Sigmoid colon (tissue), 7 donors: ENCODE measurements around the gene YIPF6. TPM values are rescaled to one million over a fixed set of nuclear protein-coding genes. Genes with fewer than 3 reads are reported as not detected.

ENCODE experiments used
- DNase-seq: peaks from one replicate; pipeline ENCODE4 v3.0.0-alpha.2; 2019
- H3K27ac ChIP-seq, 4 donors: fragments of 200-600 bp; sonication (generic); one replicate each; pipeline ENCODE4 v1.5.1; 2016 to 2019; ENCODE audit warnings: mild to moderate bottlenecking in 1 of 4
- H3K27me3 ChIP-seq, 3 donors: fragments of 200-600 bp; sonication (generic); one replicate each; pipeline ENCODE4 v1.5.1; 2019; ENCODE audit warnings: mild to moderate bottlenecking in 1 of 3
- H3K36me3 ChIP-seq, 4 donors: fragments of 200-600 bp; sonication (generic); one replicate each; pipeline ENCODE4 v1.5.1; 2016 to 2019
- H3K4me1 ChIP-seq, 4 donors: fragments of 200-600 bp; sonication (generic); one replicate each; pipeline ENCODE4 v1.5.1; 2017 to 2019
- H3K4me3 ChIP-seq, 4 donors: fragments of 200-600 bp; sonication (generic); one replicate each; pipeline ENCODE4 v1.5.1; 2017 to 2019; ENCODE audit warnings: mild to moderate bottlenecking in 2 of 4, moderate library complexity in 1 of 4
- H3K9me3 ChIP-seq, 4 donors: fragments of 200-600 bp in 3 of 4; sonication (generic) in 3 of 4; one replicate each; pipeline versions ENCODE4 v1.5.1 to v1.6.1; 2013 to 2019
- CTCF ChIP-seq, 4 experiments: fragments of 450-650 bp in 3 of 4; fragments of 200-600 bp in 1 of 4; IDR thresholded peaks; one replicate each; pipeline ENCODE4 v1.5.1; 2016 to 2019; ENCODE audit warnings: antibody characterized with exemption in 4 of 4, mild to moderate bottlenecking in 3 of 4, moderate library complexity in 2 of 4
- EP300 ChIP-seq, 4 donors: sonication (generic); formaldehyde crosslinking; IDR thresholded peaks; one replicate each; pipeline ENCODE4 v1.6.1; 2017; ENCODE audit warnings: antibody characterized with exemption in 4 of 4
- POLR2A ChIP-seq, 2 donors: fragments of 450-650 bp; IDR thresholded peaks; one replicate each; pipeline ENCODE4 v1.6.1; 2016; ENCODE audit warnings: antibody characterized with exemption in 2 of 2, mild to moderate bottlenecking in 2 of 2, moderate library complexity in 2 of 2
- POLR2AphosphoS5 ChIP-seq, 4 donors: sonication (generic); formaldehyde crosslinking; IDR thresholded peaks; one replicate each; pipeline ENCODE4 v1.6.1; 2017; ENCODE audit warnings: antibody characterized with exemption in 4 of 4
- WGBS, 2 donors: extraction: QIAGEN DNeasy Blood & Tissue Kit; methylation state at CpG; one replicate each; pipeline ENCODE4 v1.1.7; 2013; 5-methylcytosine and 5-hydroxymethylcytosine counted together
- intact Hi-C: fragments of 100-400 bp; cut with DNase I; formaldehyde crosslinking; loops from one replicate; pipeline ENCODE4 v1.15.1; 2023
- polyA plus RNA-seq, 3 donors: library from polyadenylated mRNA; stranded (reverse); fragments of 200-250 nt; gene quantifications; one replicate each; pipeline ENCODE4 v1.2.3, GENCODE V29; 2013
- total RNA-seq, 4 donors: library from RNA; depleted of rRNA; stranded (reverse); fragments of >200 nt; gene quantifications; one replicate each; pipeline ENCODE4 v1.1.0, GENCODE V29; 2016
- donor health status: healthy with polysubstance abuse.
- donor health status: Bipolar disorder and iron deficiency.
- donor health status: healthy.

YIPF6 gene
- total RNA-seq (10 to 100 TPM; 21.9 to 36.1 (median 32.5) TPM), polyA plus RNA-seq (10 to 100 TPM in 2 of 3 donors, 1 to 10 TPM in 1; 7.2 to 12.4 (median 11.6) TPM)

GRCh38 chrX:68498508-68499379 is at the start of gene YIPF6:
TSS of gene YIPF6 (plus strand) at chrX:68499051. CDS start at chrX:68499067, 16 bp downstream.
- Histone ChIP-seq H3K36me3 (no peaks in the 10 kb centered on the region), H3K27me3 (no peaks in the 10 kb centered on the region), H3K27ac (peak within 1 kb of the TSS; percentile 85 to 95 (median 92)), H3K4me1 (peaks cover 0 to 19% (median 6%) of the 10 kb centered on the region in 4 donors), H3K4me3 (peak within 1 kb of the TSS; percentile 52 to 66 (median 66)), H3K9me3 (no peaks in the 10 kb centered on the region)
- DNase-seq: peak; percentile 90
- peak; percentile 84 to 87 (median 86) for TF ChIP-seq POLR2AphosphoS5 (IDR thresholded peaks at IDR 0.05)
- peak; percentile 71 to 74 for TF ChIP-seq POLR2A (IDR thresholded peaks at IDR 0.05)
- no peak for TF ChIP-seq EP300 (IDR thresholded peaks at IDR 0.05)
- no peak for TF ChIP-seq CTCF (IDR thresholded peaks at IDR 0.05)
- WGBS, 2 donors: 0 to 1% methylated on average over 68 of the region's 68 CpGs
- intact Hi-C loops: no loop called here

- H3K27me3 ChIP-seq: no peaks in the 10 kb centered on the region
- H3K4me1 ChIP-seq: no peaks in the 10 kb centered on the region
- H3K9me3 ChIP-seq: no peaks in the 10 kb centered on the region
- H3K36me3 ChIP-seq: no peaks in the 10 kb centered on the region
- no peak overlapping the region for H3K27ac ChIP-seq
- WGBS, 2 donors: 72% methylated on average over 8 of the region's 8 CpGs
- no peak for DNase-seq
- no peak overlapping the region for H3K4me3 ChIP-seq
- TF ChIP-seq POLR2A (IDR thresholded peaks at IDR 0.05) (no peak), CTCF (IDR thresholded peaks at IDR 0.05) (no peak), POLR2AphosphoS5 (IDR thresholded peaks at IDR 0.05) (no peak), EP300 (IDR thresholded peaks at IDR 0.05) (no peak)
- intact Hi-C loops: no loop called here
Measured at GRCh38 chrX:68451720-68452119, 47.1 kb upstream of the YIPF6 start.

- 75 to 87% methylated on average over 8 of the region's 8 CpGs for WGBS, 2 donors
- no peak overlapping the region for H3K4me3 ChIP-seq
- no peak overlapping the region for H3K27ac ChIP-seq
- TF ChIP-seq POLR2A (IDR thresholded peaks at IDR 0.05) (no peak), CTCF (IDR thresholded peaks at IDR 0.05) (no peak), POLR2AphosphoS5 (IDR thresholded peaks at IDR 0.05) (no peak), EP300 (IDR thresholded peaks at IDR 0.05) (no peak)
- intact Hi-C loops: no loop called here
- no peaks in the 10 kb centered on the region for H3K36me3 ChIP-seq
- H3K27me3 ChIP-seq: no peaks in the 10 kb centered on the region
- H3K9me3 ChIP-seq: no peaks in the 10 kb centered on the region
- no peaks in the 10 kb centered on the region for H3K4me1 ChIP-seq
- no peak for DNase-seq
Measured at GRCh38 chrX:68454476-68455150, 44.2 kb upstream of the YIPF6 start.

GRCh38 chrX:68455151-68455510 is 43.7 kb upstream of the YIPF6 start:
- TF ChIP-seq CTCF (IDR thresholded peaks at IDR 0.05) (no peak), POLR2A (IDR thresholded peaks at IDR 0.05) (no peak), EP300 (IDR thresholded peaks at IDR 0.05) (no peak), POLR2AphosphoS5 (IDR thresholded peaks at IDR 0.05) (no peak)
- H3K4me1 ChIP-seq: no peaks in the 10 kb centered on the region
- no peaks in the 10 kb centered on the region for H3K27me3 ChIP-seq
- H3K36me3 ChIP-seq: no peaks in the 10 kb centered on the region
- H3K4me3 ChIP-seq: no peak overlapping the region
- H3K9me3 ChIP-seq: no peaks in the 10 kb centered on the region
- WGBS, 2 donors: 56 to 83% methylated on average over 4 of the region's 4 CpGs
- DNase-seq: no peak
- intact Hi-C loops: no loop called here
- H3K27ac ChIP-seq: no peak overlapping the region
